SK-N-SH treated with all-trans-retinoic acid at 6 μM for 48 hours (cell line): ENCODE measurements around the gene PDIA4.

Experiments used
- ATAC-seq: fragments of 200-7000 bp; cut with Tn5 transposase; 3 replicates; pipeline ENCODE4 v1.9.1; 2020; ENCODE audit warnings: mild to moderate bottlenecking, moderate library complexity
- ARNTL ChIP-seq: fragments of 450-650 bp; formaldehyde crosslinking; IDR thresholded peaks from 2 replicates; pipeline ENCODE4 v1.5.0; 2020; ENCODE audit warnings: low read depth, mild to moderate bottlenecking, moderate library complexity, borderline replicate concordance
- BACH2 ChIP-seq: fragments of 250-450 bp; sonication (Bioruptor Pico); IDR thresholded peaks from 2 replicates; pipeline ENCODE4 v1.9.0; 2021; ENCODE audit warnings: mild to moderate bottlenecking, borderline replicate concordance
- CSDC2 ChIP-seq: fragments of 250-450 bp; sonication (Bioruptor Pico); IDR thresholded peaks from 2 replicates; pipeline ENCODE4 v1.5.0; 2020; ENCODE audit warnings: mild to moderate bottlenecking, moderate library complexity
- GLIS3 ChIP-seq: fragments of 250-450 bp; sonication (Bioruptor Pico); IDR thresholded peaks from 2 replicates; pipeline ENCODE4 v1.5.0; 2020; ENCODE audit warnings: mild to moderate bottlenecking, moderate library complexity
- ISL1 ChIP-seq: fragments of 250-450 bp; sonication (Bioruptor Pico); IDR thresholded peaks from 2 replicates; pipeline ENCODE4 v2.1.2; 2022; ENCODE audit warnings: mild to moderate bottlenecking, moderate library complexity
- OSR1 ChIP-seq: fragments of 250-450 bp; sonication (Bioruptor Pico); IDR thresholded peaks from 2 replicates; pipeline ENCODE4 v1.8.0; 2022; ENCODE audit warnings: moderate library complexity, mild to moderate bottlenecking, inconsistent platforms
- PPARA ChIP-seq: fragments of 250-450 bp; sonication (Bioruptor Pico); IDR thresholded peaks from 2 replicates; pipeline ENCODE4 v1.5.0; 2020; ENCODE audit warnings: mild to moderate bottlenecking, borderline replicate concordance
- RARB ChIP-seq: fragments of 250-450 bp; sonication (Bioruptor Pico); IDR thresholded peaks from 2 replicates; pipeline ENCODE4 v1.8.0; 2021; ENCODE audit warnings: mild to moderate bottlenecking, moderate library complexity
- SNAI2 ChIP-seq: fragments of 250-450 bp; sonication (Bioruptor Pico); IDR thresholded peaks from 2 replicates; pipeline ENCODE4 v1.5.0; 2020; ENCODE audit warnings: mild to moderate bottlenecking, moderate library complexity
- TCF4 ChIP-seq: fragments of 250-450 bp; sonication (Bioruptor Pico); IDR thresholded peaks from 2 replicates; pipeline ENCODE4 v1.8.0; 2021; ENCODE audit warnings: mild to moderate bottlenecking, moderate library complexity, borderline replicate concordance
- TOX ChIP-seq: fragments of 250-450 bp; sonication (Bioruptor Pico); IDR thresholded peaks from 2 replicates; pipeline ENCODE4 v1.8.0; 2021; ENCODE audit warnings: mild to moderate bottlenecking, moderate library complexity, borderline replicate concordance
- ZC3H10 ChIP-seq: fragments of 250-450 bp; sonication (Bioruptor Pico); IDR thresholded peaks from 2 replicates; pipeline ENCODE4 v1.5.1; 2021; ENCODE audit warnings: mild to moderate bottlenecking, moderate library complexity
- ZFP3 ChIP-seq: fragments of 250-450 bp; sonication (Bioruptor Pico); IDR thresholded peaks from 2 replicates; pipeline ENCODE4 v1.5.0; 2020; ENCODE audit warnings: mild to moderate bottlenecking, moderate library complexity
- ZFP30 ChIP-seq: fragments of 450-650 bp; formaldehyde crosslinking; IDR thresholded peaks from 2 replicates; pipeline ENCODE4 v1.5.0; 2022; ENCODE audit warnings: mild to moderate bottlenecking, moderate library complexity
- ZNF565 ChIP-seq: fragments of 450-650 bp; formaldehyde crosslinking; conservative IDR thresholded peaks from 2 replicates; pipeline ENCODE4 v1.5.0; 2020; ENCODE audit warnings: low read depth, mild to moderate bottlenecking, moderate library complexity
- ZNF70 ChIP-seq: fragments of 450-650 bp; formaldehyde crosslinking; IDR thresholded peaks from 2 replicates; pipeline ENCODE4 v1.5.0; 2020; ENCODE audit warnings: mild to moderate bottlenecking, moderate library complexity
- ZNF8 ChIP-seq: fragments of 450-650 bp; formaldehyde crosslinking; IDR thresholded peaks from 2 replicates; pipeline ENCODE4 v1.5.0; 2020; ENCODE audit warnings: mild to moderate bottlenecking, moderate library complexity
- TF ChIP-seq, protein P1 (sequence below): fragments of 250-450 bp; sonication (Bioruptor Pico); IDR thresholded peaks from 2 replicates; pipeline ENCODE4 v1.5.1; 2020; ENCODE audit warnings: low read depth, mild to moderate bottlenecking, moderate library complexity
- TF ChIP-seq, protein P2 (sequence below): fragments of 250-450 bp; sonication (Bioruptor Pico); IDR thresholded peaks from 2 replicates; pipeline ENCODE4 v1.5.1; 2021; ENCODE audit warnings: mild to moderate bottlenecking, moderate library complexity
- TF ChIP-seq, protein P3 (sequence below): fragments of 250-450 bp; sonication (Bioruptor Pico); IDR thresholded peaks from 2 replicates; pipeline ENCODE4 v1.8.0; 2020; ENCODE audit warnings: mild to moderate bottlenecking, moderate library complexity, borderline replicate concordance
- TF ChIP-seq, protein P4 (sequence below): fragments of 250-450 bp; sonication (Bioruptor Pico); IDR thresholded peaks from 2 replicates; pipeline ENCODE4 v1.5.0; 2020; ENCODE audit warnings: mild to moderate bottlenecking, moderate library complexity

PDIA4 gene

DNA sequence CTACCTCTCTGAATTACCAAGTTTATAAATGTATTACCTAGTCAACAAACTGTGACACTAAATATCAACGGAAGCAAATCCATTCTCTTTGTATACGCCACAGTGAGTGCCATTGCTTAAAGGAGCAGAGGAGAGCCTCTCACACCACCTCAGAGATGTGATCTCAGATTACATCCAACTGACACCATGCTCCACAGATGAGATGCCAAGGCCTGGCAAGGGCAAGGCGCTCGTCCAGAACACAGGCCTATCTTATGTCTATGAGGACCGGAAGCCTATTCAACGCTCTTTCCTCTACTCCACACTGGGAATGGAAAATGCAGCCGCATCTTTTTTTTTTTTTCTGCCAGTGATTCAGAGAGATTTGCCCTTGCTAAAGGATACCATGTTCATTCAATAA lies 11.4 kb downstream of the PDIA4 start:
- no peak for ATAC-seq
- TF ChIP-seq TOX (CRISPR knock-in tag) (no peak), SNAI2 (CRISPR knock-in tag) (no peak), TCF4 (no peak), PPARA (CRISPR knock-in tag) (no peak), OSR1 (CRISPR knock-in tag) (no peak), CSDC2 (CRISPR knock-in tag) (no peak), ZNF565 (CRISPR knock-in tag) (no peak), ZC3H10 (CRISPR knock-in tag) (no peak), ZNF70 (CRISPR knock-in tag) (no peak), ISL1 (CRISPR knock-in tag) (no peak), ZNF8 (CRISPR knock-in tag) (no peak), GLIS3 (CRISPR knock-in tag) (no peak), ARNTL (CRISPR knock-in tag) (no peak), BACH2 (CRISPR knock-in tag) (no peak), RARB (CRISPR knock-in tag) (no peak)
- TF ChIP-seq, protein P1, sequence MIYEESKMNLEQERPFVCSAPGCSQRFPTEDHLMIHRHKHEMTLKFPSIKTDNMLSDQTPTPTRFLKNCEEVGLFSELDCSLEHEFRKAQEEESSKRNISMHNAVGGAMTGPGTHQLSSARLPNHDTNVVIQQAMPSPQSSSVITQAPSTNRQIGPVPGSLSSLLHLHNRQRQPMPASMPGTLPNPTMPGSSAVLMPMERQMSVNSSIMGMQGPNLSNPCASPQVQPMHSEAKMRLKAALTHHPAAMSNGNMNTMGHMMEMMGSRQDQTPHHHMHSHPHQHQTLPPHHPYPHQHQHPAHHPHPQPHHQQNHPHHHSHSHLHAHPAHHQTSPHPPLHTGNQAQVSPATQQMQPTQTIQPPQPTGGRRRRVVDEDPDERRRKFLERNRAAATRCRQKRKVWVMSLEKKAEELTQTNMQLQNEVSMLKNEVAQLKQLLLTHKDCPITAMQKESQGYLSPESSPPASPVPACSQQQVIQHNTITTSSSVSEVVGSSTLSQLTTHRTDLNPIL (CRISPR knock-in tag), result no peak
- TF ChIP-seq, protein P2, sequence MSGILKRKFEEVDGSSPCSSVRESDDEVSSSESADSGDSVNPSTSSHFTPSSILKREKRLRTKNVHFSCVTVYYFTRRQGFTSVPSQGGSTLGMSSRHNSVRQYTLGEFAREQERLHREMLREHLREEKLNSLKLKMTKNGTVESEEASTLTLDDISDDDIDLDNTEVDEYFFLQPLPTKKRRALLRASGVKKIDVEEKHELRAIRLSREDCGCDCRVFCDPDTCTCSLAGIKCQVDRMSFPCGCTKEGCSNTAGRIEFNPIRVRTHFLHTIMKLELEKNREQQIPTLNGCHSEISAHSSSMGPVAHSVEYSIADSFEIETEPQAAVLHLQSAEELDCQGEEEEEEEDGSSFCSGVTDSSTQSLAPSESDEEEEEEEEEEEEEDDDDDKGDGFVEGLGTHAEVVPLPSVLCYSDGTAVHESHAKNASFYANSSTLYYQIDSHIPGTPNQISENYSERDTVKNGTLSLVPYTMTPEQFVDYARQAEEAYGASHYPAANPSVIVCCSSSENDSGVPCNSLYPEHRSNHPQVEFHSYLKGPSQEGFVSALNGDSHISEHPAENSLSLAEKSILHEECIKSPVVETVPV (CRISPR knock-in tag), result no peak
- TF ChIP-seq, protein P3, sequence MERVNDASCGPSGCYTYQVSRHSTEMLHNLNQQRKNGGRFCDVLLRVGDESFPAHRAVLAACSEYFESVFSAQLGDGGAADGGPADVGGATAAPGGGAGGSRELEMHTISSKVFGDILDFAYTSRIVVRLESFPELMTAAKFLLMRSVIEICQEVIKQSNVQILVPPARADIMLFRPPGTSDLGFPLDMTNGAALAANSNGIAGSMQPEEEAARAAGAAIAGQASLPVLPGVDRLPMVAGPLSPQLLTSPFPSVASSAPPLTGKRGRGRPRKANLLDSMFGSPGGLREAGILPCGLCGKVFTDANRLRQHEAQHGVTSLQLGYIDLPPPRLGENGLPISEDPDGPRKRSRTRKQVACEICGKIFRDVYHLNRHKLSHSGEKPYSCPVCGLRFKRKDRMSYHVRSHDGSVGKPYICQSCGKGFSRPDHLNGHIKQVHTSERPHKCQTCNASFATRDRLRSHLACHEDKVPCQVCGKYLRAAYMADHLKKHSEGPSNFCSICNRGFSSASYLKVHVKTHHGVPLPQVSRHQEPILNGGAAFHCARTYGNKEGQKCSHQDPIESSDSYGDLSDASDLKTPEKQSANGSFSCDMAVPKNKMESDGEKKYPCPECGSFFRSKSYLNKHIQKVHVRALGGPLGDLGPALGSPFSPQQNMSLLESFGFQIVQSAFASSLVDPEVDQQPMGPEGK (CRISPR knock-in tag), result no peak
- TF ChIP-seq, all 23 proteins: peak for 0

DNA sequence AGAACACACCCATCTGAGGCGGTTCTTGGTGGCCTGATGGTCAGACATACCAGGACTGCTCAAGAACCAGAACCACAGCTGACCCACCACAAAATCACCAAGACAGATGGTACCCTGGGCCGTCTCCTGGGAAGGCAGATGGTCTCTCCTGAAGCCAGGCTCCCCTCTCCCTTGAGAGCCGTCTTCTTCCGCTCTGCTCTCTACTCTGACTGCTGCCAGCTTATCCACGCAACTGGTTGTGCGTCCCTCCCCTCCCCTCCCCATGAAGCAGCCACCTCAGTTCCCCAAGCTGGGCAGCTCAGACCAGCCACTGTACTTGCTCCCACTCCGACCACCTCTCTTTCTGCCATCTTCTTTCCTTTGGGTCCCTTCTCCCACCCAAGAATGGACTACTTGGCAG lies 14.0 kb downstream of the PDIA4 start:
- no peak for ATAC-seq
- TF ChIP-seq ZFP3 (CRISPR knock-in tag) (no peak), CSDC2 (CRISPR knock-in tag) (no peak), OSR1 (CRISPR knock-in tag) (no peak), ZNF70 (CRISPR knock-in tag) (no peak), ISL1 (CRISPR knock-in tag) (no peak), ZFP30 (no peak), SNAI2 (CRISPR knock-in tag) (no peak), TCF4 (no peak), RARB (CRISPR knock-in tag) (no peak), ZC3H10 (CRISPR knock-in tag) (no peak)
- TF ChIP-seq, protein P3 (CRISPR knock-in tag), result no peak
- TF ChIP-seq, protein P4, sequence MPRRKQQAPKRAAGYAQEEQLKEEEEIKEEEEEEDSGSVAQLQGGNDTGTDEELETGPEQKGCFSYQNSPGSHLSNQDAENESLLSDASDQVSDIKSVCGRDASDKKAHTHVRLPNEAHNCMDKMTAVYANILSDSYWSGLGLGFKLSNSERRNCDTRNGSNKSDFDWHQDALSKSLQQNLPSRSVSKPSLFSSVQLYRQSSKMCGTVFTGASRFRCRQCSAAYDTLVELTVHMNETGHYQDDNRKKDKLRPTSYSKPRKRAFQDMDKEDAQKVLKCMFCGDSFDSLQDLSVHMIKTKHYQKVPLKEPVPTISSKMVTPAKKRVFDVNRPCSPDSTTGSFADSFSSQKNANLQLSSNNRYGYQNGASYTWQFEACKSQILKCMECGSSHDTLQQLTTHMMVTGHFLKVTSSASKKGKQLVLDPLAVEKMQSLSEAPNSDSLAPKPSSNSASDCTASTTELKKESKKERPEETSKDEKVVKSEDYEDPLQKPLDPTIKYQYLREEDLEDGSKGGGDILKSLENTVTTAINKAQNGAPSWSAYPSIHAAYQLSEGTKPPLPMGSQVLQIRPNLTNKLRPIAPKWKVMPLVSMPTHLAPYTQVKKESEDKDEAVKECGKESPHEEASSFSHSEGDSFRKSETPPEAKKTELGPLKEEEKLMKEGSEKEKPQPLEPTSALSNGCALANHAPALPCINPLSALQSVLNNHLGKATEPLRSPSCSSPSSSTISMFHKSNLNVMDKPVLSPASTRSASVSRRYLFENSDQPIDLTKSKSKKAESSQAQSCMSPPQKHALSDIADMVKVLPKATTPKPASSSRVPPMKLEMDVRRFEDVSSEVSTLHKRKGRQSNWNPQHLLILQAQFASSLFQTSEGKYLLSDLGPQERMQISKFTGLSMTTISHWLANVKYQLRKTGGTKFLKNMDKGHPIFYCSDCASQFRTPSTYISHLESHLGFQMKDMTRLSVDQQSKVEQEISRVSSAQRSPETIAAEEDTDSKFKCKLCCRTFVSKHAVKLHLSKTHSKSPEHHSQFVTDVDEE, result no peak
- TF ChIP-seq, protein P1 (CRISPR knock-in tag), result no peak
